Measurements from ENCODE around the gene OR9A4. TPM values are rescaled to one million over a fixed set of nuclear protein-coding genes. Genes with fewer than 3 reads are reported as not detected.

OR9A4 gene
- total and polyA plus RNA-seq, 2 donors (not counting 1 experiment from before 2014, with no cell fraction given), result not detected

GRCh38 chr7:141906285-141906684 is 9.9 kb upstream of the OR9A4 start:
- H2AFZ ChIP-seq (ENCODE audit: low read length), result no peak overlapping the region
- no peaks in the 10 kb centered on the region for H3K27me3 ChIP-seq (ENCODE audit: control insufficient read depth, insufficient read depth, low read length)
- no peak overlapping the region for H3K4me3 ChIP-seq (replicated peaks in 1 of 4; ENCODE audit: control extremely low read depth in 1 of 4, insufficient read depth in 1 of 4, low read depth in 3 of 4, low read length in 4 of 4)
- TF ChIP-seq CTCF (conservative IDR thresholded peaks at IDR 0.05 in 1 of 2, IDR thresholded peaks at IDR 0.05 in 1 of 2; ENCODE audit: low read depth in 1 of 2, low read length in 2 of 2), result no peak
- no peak for TF ChIP-seq EZH2 (IDR thresholded peaks at IDR 0.05; ENCODE audit: low read length, missing control alignments)
- no peaks in the 10 kb centered on the region for H4K20me1 ChIP-seq (ENCODE audit: control insufficient read depth, extremely low read depth, insufficient read depth, low read length)
- H3K9ac ChIP-seq (ENCODE audit: insufficient read depth, low read length), result no peak overlapping the region
- H3K4me2 ChIP-seq (ENCODE audit: extremely low read depth, insufficient read depth, low read length), result no peak overlapping the region
- no peak overlapping the region for H3K27ac ChIP-seq (ENCODE audit: insufficient read depth, low read length)
- no peaks in the 10 kb centered on the region for H3K9me3 ChIP-seq (ENCODE audit: control insufficient read depth, insufficient read depth, low read depth, low read length)
- DNase-seq (ENCODE audit: low read depth in 2 of 2), result no peak
- H3K36me3 ChIP-seq (ENCODE audit: control insufficient read depth, insufficient read depth, low read length), result no peaks in the 10 kb centered on the region
- H3K4me1 ChIP-seq (ENCODE audit: control insufficient read depth, extremely low read depth, insufficient read depth, low read length), result no peaks in the 10 kb centered on the region
- H3K79me2 ChIP-seq (ENCODE audit: control insufficient read depth, insufficient read depth, low read length), result no peaks in the 10 kb centered on the region

- no peaks in the 10 kb centered on the region for H3K9me3 ChIP-seq (ENCODE audit: control insufficient read depth, insufficient read depth, low read depth, low read length)
- H3K79me2 ChIP-seq (ENCODE audit: control insufficient read depth, insufficient read depth, low read length), result no peaks in the 10 kb centered on the region
- H4K20me1 ChIP-seq (ENCODE audit: control insufficient read depth, extremely low read depth, insufficient read depth, low read length), result no peaks in the 10 kb centered on the region
- no peak overlapping the region for H3K4me2 ChIP-seq (ENCODE audit: extremely low read depth, insufficient read depth, low read length)
- H2AFZ ChIP-seq (ENCODE audit: low read length), result no peak overlapping the region
- no peak overlapping the region for H3K27ac ChIP-seq (ENCODE audit: insufficient read depth, low read length)
- H3K4me3 ChIP-seq (replicated peaks in 1 of 4; ENCODE audit: control extremely low read depth in 1 of 4, insufficient read depth in 1 of 4, low read depth in 3 of 4, low read length in 4 of 4), result no peak overlapping the region
- no peak overlapping the region for H3K9ac ChIP-seq (ENCODE audit: insufficient read depth, low read length)
- DNase-seq (ENCODE audit: low read depth in 2 of 2), result no peak
- TF ChIP-seq CTCF (conservative IDR thresholded peaks at IDR 0.05 in 1 of 2, IDR thresholded peaks at IDR 0.05 in 1 of 2; ENCODE audit: low read depth in 1 of 2, low read length in 2 of 2), result no peak
- no peak for TF ChIP-seq EZH2 (IDR thresholded peaks at IDR 0.05; ENCODE audit: low read length, missing control alignments)
- no peaks in the 10 kb centered on the region for H3K36me3 ChIP-seq (ENCODE audit: control insufficient read depth, insufficient read depth, low read length)
- H3K27me3 ChIP-seq (ENCODE audit: control insufficient read depth, insufficient read depth, low read length), result no peaks in the 10 kb centered on the region
- H3K4me1 ChIP-seq (ENCODE audit: control insufficient read depth, extremely low read depth, insufficient read depth, low read length), result no peaks in the 10 kb centered on the region
Measured at GRCh38 chr7:141911391-141911790, 4.8 kb upstream of the OR9A4 start.

GRCh38 chr7:141915565-141915964 is 634 bp upstream of the OR9A4 start:
- DNase-seq (ENCODE audit: low read depth in 2 of 2), result no peak
- Histone ChIP-seq H3K27me3 (ENCODE audit: control insufficient read depth, insufficient read depth, low read length) (no peaks in the 10 kb centered on the region), H3K27ac (ENCODE audit: insufficient read depth, low read length) (no peak overlapping the region), H3K36me3 (ENCODE audit: control insufficient read depth, insufficient read depth, low read length) (no peaks in the 10 kb centered on the region), H3K4me3 (replicated peaks in 1 of 4; ENCODE audit: control extremely low read depth in 1 of 4, insufficient read depth in 1 of 4, low read depth in 3 of 4, low read length in 4 of 4) (no peak overlapping the region), H3K9ac (ENCODE audit: insufficient read depth, low read length) (no peak overlapping the region), H3K4me2 (ENCODE audit: extremely low read depth, insufficient read depth, low read length) (no peak overlapping the region), H3K9me3 (ENCODE audit: control insufficient read depth, insufficient read depth, low read depth, low read length) (no peaks in the 10 kb centered on the region), H4K20me1 (ENCODE audit: control insufficient read depth, extremely low read depth, insufficient read depth, low read length) (no peaks in the 10 kb centered on the region), H3K79me2 (ENCODE audit: control insufficient read depth, insufficient read depth, low read length) (no peaks in the 10 kb centered on the region), H2AFZ (ENCODE audit: low read length) (no peak overlapping the region), H3K4me1 (ENCODE audit: control insufficient read depth, extremely low read depth, insufficient read depth, low read length) (no peaks in the 10 kb centered on the region)
- TF ChIP-seq CTCF (conservative IDR thresholded peaks at IDR 0.05 in 1 of 2, IDR thresholded peaks at IDR 0.05 in 1 of 2; ENCODE audit: low read depth in 1 of 2, low read length in 2 of 2) (no peak), EZH2 (IDR thresholded peaks at IDR 0.05; ENCODE audit: low read length, missing control alignments) (no peak)

Measured in fibroblast of lung (primary cell).